ENCODE results near the gene KCNN4. TPM values are rescaled to one million over a fixed set of nuclear protein-coding genes. Genes with fewer than 3 reads are reported as not detected.
A peak's percentile ranks its signal among the peaks of the same experiment; 100 is the strongest.
"Not testable (repeated sequence)": the region's sequence is repeated elsewhere in the genome, so short reads cannot be mapped to it uniquely, and the experiment has no call there.

KCNN4 gene
- total RNA-seq, 1 experiment from 2014 or later: 30.3 TPM

DNA sequence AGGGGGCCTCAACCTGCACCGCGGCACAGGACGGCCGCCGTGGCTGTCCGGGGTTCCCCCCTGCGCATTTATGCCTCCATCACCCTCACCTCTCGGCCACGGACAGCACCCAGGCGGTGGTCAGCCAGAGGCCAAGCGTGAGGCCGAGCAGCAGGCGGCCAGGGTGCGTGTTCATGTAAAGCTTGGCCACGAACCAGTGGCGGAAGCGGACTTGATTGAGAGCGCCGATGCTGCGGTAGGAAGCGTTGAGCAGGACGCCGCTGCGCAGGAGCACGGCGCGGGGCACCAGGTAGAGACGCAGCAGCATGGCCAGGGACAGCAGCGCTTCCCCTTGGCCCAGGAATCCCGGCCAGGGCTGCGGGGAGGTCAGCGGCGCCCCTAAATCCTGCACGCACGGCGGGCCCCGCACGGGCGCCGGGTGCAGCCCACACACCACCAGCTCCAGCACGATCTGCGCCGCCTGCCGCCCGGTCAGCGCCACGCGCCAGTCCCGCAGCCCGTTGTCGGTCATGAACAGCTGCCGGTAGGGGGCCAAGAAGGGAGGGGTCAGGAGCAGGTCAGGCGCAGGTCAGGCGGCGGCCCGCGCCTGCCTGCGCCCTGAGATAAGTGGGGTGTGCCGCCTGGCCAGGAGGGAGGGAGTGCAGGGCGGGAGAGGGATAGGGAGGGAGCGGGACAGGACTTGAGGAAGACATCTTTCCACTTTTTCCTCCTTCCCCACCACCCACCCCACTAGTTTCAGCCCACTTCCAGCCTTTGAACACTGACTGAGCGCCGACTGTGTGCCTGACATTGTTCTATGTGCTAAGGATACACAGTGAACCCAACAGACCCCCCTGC, 6.5 kb downstream of the KCNN4 start:
- DNase-seq (ENCODE audit: low read depth): no peak

DNA sequence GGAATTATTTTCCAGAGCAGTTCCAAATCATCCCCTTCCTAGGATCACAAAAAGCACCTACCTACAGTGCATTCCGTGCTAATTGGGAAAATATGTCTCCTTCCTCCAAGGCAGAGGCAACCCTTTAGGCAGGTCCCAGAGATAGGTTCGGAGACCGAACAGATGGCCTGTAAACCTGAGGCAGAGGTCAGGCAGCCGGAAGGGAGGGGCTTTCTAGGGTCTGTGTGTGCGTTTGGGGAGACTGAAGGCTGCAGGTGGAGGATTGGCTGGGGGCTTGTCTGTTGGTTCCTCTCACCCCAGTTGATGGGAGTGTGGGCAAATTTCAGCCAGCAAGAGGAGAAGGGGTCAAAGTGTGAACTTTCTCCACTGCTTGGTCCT, 7.1 kb downstream of the KCNN4 start:
- DNase-seq (ENCODE audit: low read depth): no peak

DNA sequence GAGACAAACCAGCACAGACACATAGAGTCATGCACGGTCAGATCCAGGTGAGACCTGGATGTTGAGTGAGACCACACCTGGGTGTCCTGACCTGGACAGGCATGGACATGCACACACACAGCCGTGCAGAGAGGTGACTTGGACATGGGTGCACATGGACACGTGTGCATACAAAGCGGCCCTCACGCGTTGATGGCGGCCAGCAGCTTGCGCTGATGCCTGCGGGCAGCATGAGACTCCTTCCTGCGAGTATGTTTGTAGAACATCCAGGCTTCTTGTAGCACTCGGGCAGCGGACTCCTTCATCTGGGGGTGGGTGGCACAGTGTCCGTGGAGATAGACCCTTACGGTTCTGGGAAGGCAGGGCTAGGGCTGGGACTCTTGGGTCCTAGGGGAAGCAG, 11.5 kb downstream of the KCNN4 start:
- no peak for DNase-seq (ENCODE audit: low read depth)

DNA sequence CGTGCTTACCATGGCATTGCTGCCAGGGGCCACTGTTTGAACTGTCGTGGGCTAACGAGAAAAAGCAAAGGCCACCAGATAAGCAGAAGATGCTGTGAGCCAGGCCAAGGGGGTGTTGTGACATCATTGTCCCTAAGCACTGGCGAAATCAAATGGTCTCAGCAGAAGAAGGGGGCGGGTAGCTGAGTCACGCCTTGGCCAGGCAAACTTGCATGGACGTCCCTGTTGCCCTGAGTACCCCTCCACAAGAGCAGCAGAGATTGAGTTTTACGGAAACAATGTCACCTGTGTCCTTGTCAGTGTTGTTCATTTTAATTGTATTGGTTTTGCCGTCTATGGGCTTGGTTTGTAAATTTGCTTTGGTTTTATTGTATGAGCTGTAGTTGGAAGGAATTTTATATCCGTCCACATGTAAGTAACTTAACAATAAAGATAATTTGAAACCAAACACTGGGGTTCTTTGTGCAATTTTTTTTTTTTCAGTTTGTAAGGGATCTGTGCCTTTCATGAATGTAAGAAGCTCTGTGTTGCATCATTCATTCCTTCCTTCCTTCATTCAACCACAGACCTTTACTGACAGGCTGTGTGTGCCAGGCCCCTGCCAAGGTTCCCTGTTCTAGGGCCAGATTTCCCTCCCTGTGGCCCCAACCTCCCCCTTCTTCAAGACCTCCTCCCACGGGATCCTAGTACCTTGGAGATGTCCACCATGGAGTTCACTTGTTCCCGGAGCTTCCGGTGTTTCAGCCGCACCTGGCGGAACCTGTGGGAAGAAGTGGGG, 12.3 kb downstream of the KCNN4 start:
- no peak for DNase-seq (ENCODE audit: low read depth)

- no peak for DNase-seq (ENCODE audit: low read depth)
These were observed 13.0 kb downstream of the KCNN4 start for GRCh38 chr19:43767818-43768217.

DNA sequence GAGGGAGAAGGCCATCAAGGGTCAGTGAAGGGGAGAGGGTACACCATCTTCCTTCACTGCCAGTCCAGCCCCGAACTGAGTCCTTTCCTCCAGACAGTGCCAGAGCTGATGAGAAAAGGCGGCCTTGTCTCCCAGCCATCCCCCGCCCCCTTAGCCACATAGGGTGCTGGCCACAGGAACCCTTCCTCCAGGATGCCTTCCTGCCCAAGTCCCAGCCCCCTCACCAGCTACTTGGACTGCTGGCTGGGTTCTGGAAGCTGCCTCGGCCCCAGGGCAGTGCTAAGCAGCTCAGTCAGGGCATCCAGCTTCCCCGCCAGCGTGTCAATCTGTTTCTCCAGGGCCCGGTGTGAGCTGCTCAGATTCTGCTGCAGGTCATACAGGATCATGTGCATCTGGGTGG, 13.5 kb downstream of the KCNN4 start:
- no peak for DNase-seq (ENCODE audit: low read depth)

DNA sequence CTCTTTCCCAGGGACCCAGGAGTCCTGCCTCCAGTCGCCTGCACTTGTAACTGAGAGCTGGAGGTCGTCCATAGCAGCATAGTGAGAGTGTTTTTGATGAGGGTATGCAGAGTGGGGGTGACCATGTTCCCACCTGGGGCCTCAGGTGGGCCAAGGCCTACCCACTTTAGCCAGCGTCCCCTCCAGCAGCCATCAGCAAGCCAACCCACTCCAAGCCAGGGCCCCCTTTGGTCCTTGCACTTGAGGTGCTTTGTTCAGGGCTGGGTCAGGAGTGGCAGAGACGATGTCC, 14.1 kb downstream of the KCNN4 start:
- no peak for DNase-seq (ENCODE audit: low read depth)

- DNase-seq (ENCODE audit: low read depth): peak; percentile 99
These were observed 15.5 kb downstream of the KCNN4 start for GRCh38 chr19:43765109-43765876.

GRCh38 chr19:43764684-43765083, 16.1 kb downstream of the KCNN4 start:
- DNase-seq (ENCODE audit: low read depth): not testable (repeated sequence)

- peak; percentile 61 for DNase-seq (ENCODE audit: low read depth)
These were observed 17.3 kb downstream of the KCNN4 start for GRCh38 chr19:43763473-43763939.

DNA sequence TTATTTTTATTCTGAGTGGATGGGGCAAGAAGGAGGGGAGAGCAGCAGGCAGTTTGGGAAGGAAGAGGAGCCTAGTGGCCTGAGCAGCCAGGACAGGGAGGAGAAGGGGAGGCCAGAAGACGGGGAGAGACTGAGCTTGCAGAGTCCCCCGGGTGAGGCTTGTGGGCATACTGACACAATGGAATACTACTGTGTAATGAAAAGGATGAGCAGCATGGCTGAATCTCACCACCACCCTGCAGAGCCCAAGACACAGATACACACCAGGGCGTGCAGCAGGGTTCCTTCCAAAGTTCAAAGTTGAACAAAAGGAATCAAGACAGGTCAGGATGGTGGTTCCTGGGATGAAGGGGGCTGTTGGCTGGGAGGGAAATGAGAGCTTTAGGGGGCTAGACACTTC, 18.0 kb downstream of the KCNN4 start:
- DNase-seq (ENCODE audit: low read depth): no peak

- no peak for DNase-seq (ENCODE audit: low read depth)
These were observed 19.8 kb downstream of the KCNN4 start for GRCh38 chr19:43760941-43761340.

- DNase-seq (ENCODE audit: low read depth): peak; percentile 88
These were observed 21.3 kb downstream of the KCNN4 start for GRCh38 chr19:43759515-43759914.

GRCh38 chr19:43755256-43755801, 25.4 kb downstream of the KCNN4 start:
- DNase-seq (ENCODE audit: low read depth): peak; percentile 49

DNA sequence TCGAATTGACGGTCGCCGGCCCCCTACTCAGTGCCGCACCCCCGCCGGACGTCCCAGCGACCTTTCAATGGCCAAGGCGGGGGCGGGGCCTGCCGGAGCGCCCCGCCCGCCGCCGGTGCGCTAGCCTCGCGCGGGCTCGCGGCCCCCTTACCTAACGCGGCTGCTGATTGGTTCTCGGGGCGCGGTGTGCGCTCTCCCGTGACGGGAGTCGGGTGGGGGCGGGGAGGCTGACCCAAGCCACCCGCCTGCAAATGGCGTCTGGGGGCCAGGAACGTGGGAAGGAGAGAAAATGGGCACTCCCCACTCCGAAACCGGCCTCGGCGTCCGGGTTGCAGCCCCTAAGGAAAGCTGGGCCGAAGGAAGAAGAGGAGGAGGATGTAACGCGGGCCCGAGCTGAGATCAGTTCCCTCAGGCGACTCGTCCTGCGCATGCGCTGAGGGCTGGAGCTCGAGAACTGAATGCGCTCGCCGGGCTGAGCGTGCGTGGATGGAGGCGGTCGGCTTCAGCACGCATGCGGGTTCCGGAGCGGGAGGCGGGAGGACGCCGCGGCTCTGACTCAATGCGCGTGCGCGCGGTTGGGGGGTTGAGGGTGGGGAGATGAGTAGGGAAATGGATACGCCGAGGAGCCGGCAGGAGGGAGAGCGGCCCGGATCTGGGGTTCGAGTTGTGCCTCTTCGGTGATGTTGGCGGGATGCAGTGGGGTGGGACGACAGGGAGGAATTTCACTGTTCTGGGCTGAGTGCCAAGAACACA, 26.1 kb downstream of the KCNN4 start, which contains the start of gene SMG9:
Gene SMG9, minus strand, starts transcription at position 460 of the 753 bp plus-strand sequence. CDS start 4,221 bp downstream, outside the sequence.
- DNase-seq (ENCODE audit: low read depth): peak; percentile 97

DNA sequence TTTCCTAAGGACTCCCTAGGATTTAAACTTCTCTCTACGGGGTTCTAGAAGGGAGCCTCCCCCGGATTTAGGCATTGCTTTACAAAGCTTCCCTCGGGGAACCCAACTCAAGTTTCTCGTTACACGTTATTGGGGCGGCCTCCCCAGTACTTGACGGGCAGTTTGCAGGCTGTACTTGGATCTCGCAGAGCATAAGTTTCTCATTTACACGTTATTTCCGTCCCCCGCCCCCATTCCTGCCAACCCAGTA, 26.6 kb downstream of the KCNN4 start:
- no peak for DNase-seq (ENCODE audit: low read depth)

DNA sequence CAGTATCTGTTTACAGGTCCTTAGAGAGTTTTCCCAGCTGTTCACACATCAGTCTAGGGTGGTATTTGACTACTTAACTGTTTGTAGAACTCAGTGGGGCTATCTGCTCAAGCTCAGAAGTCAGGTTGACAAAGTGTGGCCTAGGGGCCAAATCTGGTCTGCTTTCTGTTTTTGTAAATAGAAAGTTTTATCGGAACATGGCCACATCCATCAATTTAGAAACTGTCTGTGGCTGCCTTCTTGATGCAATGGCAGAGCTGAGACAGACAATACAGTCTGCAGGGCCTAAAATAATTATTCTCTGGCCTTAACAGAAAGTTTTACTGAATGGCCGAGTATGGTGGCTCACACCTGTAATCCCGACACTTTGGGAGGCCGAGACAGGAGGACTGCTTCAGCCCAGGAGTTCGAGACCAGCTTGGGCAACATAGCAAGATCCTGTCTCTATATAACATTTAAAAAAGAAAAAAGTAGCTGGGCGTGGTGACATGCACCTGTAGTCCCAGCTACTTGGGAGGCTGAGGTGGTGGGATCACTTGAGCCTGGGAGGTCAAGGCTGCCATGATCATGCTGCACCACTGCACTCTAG, 28.4 kb downstream of the KCNN4 start:
- no peak for DNase-seq (ENCODE audit: low read depth)

DNA sequence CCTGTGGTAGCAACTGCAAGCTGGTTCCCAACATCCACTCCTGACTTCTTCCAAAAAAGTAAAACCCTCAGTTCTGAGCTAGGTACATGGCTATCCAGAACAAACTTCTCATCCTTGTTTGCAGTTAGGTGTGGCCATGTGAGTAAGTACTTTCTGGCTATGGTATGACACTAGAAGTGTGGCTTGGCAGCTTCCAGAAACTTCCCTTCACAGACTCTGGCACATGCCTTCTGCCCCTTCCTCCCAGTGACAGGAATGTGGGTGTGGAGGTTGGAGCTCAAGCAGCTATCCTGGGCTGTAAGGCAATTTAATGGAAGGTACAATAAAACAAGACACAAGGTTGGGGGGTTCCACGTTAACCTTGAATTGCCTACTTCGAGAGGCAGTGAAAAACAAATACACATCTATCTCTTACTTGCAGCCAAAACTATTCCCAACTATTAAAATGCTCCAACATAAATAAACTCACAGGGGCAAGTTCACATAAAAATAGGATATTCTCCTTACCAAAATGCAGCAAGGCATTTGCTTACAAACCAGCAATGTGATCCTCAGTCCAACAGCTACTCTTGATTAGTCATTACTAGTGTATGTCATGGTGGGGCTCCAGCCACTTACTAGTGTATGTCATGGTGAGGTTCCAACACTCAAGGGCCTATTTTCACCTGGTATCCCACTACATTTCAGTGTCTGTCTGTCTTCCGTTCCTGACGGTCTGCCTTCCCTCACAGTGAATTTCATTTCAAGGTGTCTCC, 29.1 kb downstream of the KCNN4 start:
- DNase-seq (ENCODE audit: low read depth): no peak

- DNase-seq (ENCODE audit: low read depth): no peak
These were observed 30.9 kb downstream of the KCNN4 start for GRCh38 chr19:43749898-43750297.

GRCh38 chr19:43749152-43749551, 31.6 kb downstream of the KCNN4 start:
- no peak for DNase-seq (ENCODE audit: low read depth)
